Astrocyte (in vitro differentiated cells and primary cell): ENCODE measurements around the gene EBLN2.

ENCODE experiments used
- CTCF ChIP-seq: IDR thresholded peaks from 2 replicates; pipeline ENCODE4 v1.5.1; 2011; ENCODE audit warnings: low read depth, mild to moderate bottlenecking, inconsistent platforms, low read length, moderate library complexity; ENCODE audit not compliant: insufficient read depth
- EZH2 ChIP-seq: IDR thresholded peaks from 2 replicates; pipeline ENCODE4 v1.6.1; 2012; ENCODE audit warnings: mild to moderate bottlenecking, low read length, inconsistent platforms; ENCODE audit not compliant: insufficient read depth

GRCh38 chr3:73108750-73109149, 47.3 kb downstream of the EBLN2 start:
- TF ChIP-seq CTCF (no peak), EZH2 (no peak)
